HCEC 1CT (cell line): ENCODE results near the gene ATP8B3.

ENCODE experiments used
- DNase-seq: peaks from one replicate; pipeline ENCODE4 v3.0.0-alpha.2; 2017

ATP8B3 gene

GRCh38 chr19:1752757-1753728, 59.0 kb downstream of the ATP8B3 start, which contains the start of gene ONECUT3:
TSS of gene ONECUT3 (plus strand) at chr19:1753506. CDS start at chr19:1753663, 157 bp downstream.
- DNase-seq = no peak

GRCh38 chr19:1752009-1752756, 59.9 kb downstream of the ATP8B3 start:
- DNase-seq = no peak

DNA sequence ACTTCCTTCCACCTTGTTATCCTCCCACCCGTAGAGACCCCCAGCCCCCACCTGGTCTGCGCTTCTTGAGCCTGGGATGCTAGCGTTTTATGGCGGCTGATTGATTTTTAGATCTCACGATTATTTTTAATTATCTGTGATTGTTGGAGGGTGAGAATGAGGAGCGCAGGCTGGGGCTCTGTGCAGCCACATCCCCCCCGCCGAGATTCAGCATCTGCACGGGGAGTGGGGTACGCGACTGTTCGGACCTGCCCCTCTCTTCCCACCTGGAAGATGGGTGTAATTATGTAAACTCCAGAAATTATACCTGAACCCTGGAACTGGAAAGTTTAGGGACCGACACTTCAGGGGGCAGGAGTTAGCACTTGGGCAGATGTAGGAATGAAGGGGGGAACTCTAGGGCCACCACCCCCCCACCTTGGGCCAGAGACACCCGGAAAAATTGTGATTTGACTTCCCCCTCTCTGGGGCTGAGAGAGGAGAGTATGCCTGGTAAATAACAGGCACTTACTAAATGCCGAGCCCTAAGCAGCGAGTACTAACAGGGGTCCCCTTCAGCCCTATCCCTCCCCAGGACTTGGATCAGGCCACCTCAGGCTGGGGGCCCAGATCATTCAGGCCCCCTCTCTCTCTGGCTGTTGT, 60.6 kb downstream of the ATP8B3 start:
- DNase-seq = no peak

- DNase-seq = no peak
Observed at GRCh38 chr19:1750343-1751021, 61.6 kb downstream of the ATP8B3 start.

GRCh38 chr19:1749373-1750342, 62.4 kb downstream of the ATP8B3 start:
- no peak for DNase-seq

GRCh38 chr19:1748873-1749341, 63.2 kb downstream of the ATP8B3 start:
- no peak for DNase-seq

- no peak for DNase-seq
Observed at GRCh38 chr19:1748115-1748872, 63.8 kb downstream of the ATP8B3 start.

DNA sequence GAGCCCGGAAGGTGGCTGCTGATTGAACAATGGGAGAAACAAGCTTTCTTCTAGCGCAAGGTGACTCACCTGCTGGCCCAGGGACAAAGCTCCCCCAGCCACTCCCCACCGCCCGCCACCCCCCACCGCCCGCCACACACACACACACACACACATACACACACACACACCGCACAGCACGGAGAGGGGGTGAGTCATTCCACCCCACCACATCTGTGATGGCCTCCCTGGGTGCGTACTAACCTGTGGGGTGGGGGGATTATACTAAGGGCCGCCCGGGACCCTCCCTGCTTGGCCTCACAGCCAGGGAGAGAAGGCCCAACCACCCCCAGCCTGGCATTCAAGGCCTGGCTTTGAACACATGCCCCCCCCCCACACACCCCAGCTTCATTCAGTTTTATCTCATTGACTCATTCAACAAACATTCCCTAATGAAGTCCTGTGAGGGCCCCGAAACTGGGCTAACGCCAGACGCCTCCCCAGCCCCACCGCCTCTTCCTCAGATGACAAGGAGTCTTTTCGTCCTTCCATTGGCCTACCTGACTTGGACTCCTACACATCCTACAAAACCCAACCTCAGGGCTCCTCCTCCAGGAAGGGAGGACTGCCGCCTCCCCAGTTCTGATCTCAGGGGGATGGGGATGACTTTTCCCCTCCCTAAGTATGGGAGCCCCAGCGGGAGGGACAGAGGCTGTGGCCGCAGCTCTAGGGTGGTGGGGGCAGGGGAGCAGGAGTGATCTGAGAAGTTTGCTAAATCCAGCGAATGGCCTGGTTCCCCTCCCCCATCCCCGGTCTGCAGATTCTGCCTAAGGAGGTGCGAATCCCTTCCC, 64.6 kb downstream of the ATP8B3 start:
- DNase-seq = peak; percentile 98

DNA sequence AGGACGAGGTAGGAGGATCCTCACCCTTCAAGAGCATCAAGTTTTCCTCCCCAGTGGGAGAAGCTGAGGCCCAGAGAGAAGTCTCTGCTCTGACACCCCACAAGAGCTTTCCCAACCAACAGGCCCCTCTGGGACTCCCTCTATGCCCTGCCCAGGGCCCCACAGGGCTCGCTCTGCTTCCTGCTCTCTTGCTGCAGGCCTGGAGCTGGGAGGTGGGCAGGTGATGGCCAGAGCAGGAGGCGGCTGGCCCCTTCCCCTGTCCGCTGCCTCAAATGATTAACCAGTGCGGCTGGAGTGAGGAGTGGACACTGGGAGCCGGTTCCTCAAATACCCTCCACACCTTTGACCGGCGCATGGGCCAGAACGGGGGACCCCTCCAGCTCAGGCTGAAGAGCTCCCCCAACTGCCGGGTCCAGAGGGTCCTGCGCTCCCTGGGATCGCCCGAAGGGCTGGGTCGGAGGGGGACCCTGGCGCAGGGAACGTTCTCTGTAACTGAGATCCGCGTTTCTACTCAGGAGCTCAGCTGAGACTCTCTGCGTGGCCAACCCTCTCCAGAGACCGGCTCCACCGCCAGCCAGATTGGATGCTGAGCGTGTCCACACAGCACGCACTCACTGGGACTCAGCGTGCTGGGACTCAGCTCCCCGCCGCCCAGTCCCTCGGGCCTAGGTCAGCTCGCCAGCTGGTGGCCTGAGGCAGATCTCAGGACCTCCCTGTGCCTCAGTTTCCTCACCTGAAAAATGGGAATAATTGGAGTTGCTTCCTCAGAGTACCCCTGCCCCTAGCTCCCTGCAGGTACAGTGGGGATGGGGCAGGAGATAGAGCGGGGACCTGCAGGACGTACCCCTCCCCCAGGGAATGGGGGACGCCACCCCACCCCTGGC, 65.4 kb downstream of the ATP8B3 start:
- peak; percentile 71 for DNase-seq

GRCh38 chr19:1745589-1746031, 66.5 kb downstream of the ATP8B3 start:
- DNase-seq = peak; percentile 74

DNA sequence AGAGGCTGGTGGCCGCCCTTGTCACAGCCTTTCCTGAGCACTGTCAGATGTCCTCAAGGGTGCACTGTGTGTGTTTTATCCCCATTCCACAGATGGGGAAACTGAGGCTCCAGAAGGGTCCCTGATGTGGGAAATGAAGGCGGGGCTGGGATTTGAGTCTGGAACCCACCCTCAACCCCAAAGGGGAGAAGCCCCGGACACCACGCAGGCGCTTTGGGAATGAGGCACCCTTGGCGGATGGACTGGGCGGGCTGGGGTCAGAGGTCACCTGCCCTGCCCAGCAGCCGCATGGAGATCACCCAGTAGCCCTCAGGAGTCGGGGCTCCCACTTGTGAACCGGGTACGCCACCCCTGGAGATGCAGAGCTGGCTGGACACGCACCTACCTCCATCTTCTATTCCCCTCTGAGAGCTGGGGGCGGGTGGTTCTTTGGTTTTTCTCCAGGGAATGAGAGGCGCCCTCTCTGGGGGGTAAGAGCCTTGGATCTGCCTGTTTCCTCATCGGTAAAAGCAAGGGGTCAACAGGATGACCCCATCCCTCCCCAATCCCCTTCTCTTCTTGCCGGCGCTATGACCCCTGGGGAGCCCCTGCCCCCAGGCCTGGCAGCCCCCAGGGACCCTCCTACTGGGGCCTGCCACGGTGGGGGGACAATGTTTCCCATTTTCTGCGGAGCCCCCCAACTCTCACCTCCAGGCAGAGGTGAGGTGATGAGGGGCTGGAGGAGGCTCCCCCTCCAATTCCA, 67.1 kb downstream of the ATP8B3 start:
- peak; percentile 23 for DNase-seq

DNA sequence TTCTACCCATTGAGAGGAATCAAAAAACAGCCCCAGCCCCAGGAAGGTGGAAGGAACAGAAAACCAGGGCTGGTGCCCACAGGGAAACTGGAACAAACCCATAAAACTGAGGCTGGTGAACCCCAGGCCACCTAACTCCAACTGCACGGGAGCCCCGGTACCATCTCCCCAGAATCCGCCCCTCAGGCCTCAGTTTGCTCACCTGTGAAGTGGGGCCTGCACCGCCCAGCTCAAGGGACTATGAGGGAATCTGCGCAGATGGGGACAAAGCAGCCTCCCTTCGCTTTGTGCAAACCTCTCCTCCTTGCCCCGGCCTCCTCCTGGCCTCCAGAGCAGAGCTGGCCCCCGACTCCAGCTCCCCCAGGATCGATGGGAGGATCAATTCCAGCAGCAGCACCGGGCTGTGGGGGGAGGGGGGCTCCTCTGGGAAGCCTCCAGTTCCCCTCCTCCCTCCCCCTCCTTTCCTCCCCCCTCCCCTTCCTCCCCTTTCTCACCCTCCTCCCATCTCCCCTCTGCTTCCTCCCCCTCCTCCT, 67.9 kb downstream of the ATP8B3 start:
- DNase-seq = no peak

DNA sequence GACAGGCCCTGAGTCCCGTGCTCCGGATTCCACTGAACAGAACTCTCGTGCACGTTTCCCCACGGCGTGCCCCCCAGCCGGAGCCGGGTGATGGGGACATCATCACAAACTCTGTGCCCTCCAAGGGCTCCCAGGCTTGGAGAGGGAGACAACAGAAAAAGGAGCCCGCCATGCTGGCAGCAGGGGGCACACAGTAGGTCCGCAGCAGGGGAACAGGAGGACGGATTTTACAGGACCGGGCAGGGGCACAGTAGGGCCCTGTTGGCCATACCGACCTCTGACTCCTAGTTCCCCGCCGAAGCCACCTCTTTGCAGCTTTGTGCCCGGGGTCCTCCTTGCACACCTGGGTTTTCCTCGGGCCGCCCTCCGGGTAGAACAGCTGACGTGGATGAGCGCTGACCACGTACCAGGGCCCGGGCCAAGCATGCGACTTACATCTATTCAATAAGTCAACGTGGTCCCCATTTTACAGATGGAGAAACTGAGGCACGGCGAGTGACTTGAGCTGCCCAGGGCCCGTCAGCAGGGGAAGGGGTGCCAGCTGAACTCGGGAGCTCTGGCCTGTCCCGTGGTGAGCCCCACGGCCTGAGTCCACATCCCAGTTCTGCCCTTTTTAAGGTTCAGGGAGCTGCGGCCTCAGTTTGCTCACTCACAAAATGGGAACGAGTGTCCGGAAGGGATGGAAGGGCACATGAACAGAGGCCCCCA, 68.9 kb downstream of the ATP8B3 start:
- DNase-seq = no peak

DNA sequence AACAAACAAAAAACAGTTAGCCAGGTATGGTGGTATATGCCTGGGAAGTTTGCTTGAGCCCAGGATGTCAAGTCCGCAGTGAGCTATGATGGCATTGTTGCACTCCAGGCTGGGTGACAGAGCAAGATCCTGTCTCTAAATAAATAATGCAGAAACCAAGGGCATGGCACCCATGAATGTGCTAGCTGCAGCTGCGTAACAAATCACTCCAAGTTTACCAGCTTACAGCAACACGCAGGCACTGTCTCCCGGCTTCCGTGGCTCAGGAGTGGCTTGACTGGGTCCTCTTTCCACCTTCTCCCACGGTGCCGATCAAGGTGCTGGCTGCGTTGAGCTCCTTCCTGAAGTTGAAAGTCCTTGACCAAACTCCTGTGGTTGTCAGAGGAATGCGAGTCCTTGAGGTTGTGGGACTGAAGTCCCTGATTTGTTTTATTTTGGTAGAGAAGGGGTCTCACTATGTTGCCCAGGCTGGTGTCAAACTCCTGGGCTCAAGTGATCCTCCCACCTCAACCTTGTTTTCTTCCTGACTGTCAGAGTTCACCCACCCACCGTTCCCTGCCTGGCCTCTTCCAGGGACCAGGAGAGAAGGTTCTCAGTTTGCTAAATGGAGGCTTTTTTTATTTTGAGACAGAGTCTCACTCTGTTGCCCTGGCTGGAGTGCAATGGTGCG, 72.0 kb downstream of the ATP8B3 start:
- DNase-seq = no peak

DNA sequence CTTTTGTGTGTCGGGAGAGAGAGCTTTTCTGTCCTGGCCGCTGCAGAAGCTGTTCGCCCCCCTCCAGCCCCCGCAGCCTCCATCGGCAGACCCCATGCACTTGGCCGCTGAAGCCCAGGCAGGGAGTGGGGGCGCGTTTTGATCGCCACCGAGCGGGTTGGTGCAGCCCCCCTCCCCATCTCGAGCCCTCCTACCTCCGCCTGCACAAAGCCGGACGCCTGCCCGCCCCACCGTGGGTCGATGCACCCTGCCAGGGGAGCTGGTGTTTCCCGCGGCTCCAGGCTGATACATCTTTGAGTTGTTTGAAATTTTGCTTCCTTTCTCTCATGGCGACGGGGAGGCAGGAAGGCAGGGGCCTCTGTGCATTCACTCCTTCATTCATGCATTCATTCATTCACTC, 75.1 kb downstream of the ATP8B3 start:
- no peak for DNase-seq

- no peak for DNase-seq
Observed at GRCh38 chr19:1736280-1736679, 75.8 kb downstream of the ATP8B3 start.
